Breast epithelium (tissue), 3 donors: ENCODE results near the gene WWP2.

Experiments
- POLR2A ChIP-seq: fragments of 450-650 bp; IDR thresholded peaks from one replicate; pipeline ENCODE4 v1.6.1; 2016; ENCODE audit warnings: antibody characterized with exemption, mild to moderate bottlenecking, moderate library complexity
- POLR2AphosphoS5 ChIP-seq, 3 donors: sonication (generic); formaldehyde crosslinking; IDR thresholded peaks; one replicate each; pipeline ENCODE4 v1.6.1; 2017; ENCODE audit warnings: antibody characterized with exemption in 3 of 3
- TF ChIP-seq, protein P1 (sequence below), 3 donors: fragments of 450-650 bp; IDR thresholded peaks; one replicate each; pipeline ENCODE4 v1.5.1; 2016 to 2017; ENCODE audit warnings: antibody characterized with exemption in 3 of 3, mild to moderate bottlenecking in 3 of 3, moderate library complexity in 3 of 3

GRCh38 chr16:69858191-69859104 lies 96.3 kb downstream of the WWP2 start:
- TF ChIP-seq, protein P1, sequence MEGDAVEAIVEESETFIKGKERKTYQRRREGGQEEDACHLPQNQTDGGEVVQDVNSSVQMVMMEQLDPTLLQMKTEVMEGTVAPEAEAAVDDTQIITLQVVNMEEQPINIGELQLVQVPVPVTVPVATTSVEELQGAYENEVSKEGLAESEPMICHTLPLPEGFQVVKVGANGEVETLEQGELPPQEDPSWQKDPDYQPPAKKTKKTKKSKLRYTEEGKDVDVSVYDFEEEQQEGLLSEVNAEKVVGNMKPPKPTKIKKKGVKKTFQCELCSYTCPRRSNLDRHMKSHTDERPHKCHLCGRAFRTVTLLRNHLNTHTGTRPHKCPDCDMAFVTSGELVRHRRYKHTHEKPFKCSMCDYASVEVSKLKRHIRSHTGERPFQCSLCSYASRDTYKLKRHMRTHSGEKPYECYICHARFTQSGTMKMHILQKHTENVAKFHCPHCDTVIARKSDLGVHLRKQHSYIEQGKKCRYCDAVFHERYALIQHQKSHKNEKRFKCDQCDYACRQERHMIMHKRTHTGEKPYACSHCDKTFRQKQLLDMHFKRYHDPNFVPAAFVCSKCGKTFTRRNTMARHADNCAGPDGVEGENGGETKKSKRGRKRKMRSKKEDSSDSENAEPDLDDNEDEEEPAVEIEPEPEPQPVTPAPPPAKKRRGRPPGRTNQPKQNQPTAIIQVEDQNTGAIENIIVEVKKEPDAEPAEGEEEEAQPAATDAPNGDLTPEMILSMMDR (IDR thresholded peaks at IDR 0.05), result no peak
- TF ChIP-seq POLR2A (no peak), POLR2AphosphoS5 (IDR thresholded peaks at IDR 0.05) (no peak)
